Measurements from ENCODE around the gene PRUNE1. TPM values are rescaled to one million over a fixed set of nuclear protein-coding genes. Genes with fewer than 3 reads are reported as not detected.

PRUNE1 gene
- total and polyA plus RNA-seq, 2 donors from 2014 or later: 24.0 to 25.6 TPM

DNA sequence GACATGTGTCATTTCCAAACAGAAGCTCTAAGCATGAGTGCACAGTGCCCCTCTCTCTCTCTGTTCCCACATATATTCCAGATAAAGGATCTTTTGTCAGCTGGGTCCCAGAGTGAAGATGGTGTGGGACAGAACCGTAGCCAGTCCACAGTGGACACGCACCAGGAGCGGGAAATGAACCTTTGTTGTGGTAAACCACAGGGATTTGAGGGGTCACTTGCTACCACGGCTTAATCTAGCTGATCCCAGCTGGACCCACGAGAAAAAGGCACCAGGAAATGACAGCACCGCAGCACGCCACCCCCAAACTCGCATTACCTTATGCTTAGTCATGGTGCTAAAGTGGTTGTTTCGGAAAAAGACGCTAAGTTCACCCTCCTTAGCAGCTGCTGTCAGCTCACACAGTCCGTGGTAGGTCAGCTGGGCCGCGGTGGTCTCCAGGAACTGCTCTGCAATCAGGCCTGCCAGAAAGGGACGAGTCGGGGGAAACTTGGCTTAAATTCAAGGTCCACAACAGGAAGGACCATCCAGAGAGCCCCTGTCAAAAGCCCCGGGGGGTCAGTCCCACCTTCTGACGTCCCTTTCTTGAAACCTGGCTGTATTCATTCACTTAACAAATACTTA lies 9.1 kb upstream of the PRUNE1 start:
- Histone ChIP-seq H3K27me3 (ENCODE audit: control insufficient read depth, insufficient read depth, low read length) (no peaks in the 10 kb centered on the region), H3K4me1 (ENCODE audit: control insufficient read depth in 2 of 3, insufficient read depth in 2 of 3, low read depth in 1 of 3, low read length in 3 of 3) (peaks cover 4 to 23% (median 11%) of the 10 kb centered on the region in 3 donors), H3K4me3 (ENCODE audit: low read length in 3 of 3) (no peak overlapping the region), H3K27ac (ENCODE audit: low read depth in 2 of 2, low read length in 2 of 2) (no peak overlapping the region), H3K36me3 (ENCODE audit: control insufficient read depth in 2 of 3, insufficient read depth in 3 of 3, low read length in 3 of 3) (peaks cover 0 to 46% (median 18%) of the 10 kb centered on the region in 3 donors), H3K9ac (ENCODE audit: low read length in 3 of 3) (no peak overlapping the region), H3K9me3 (ENCODE audit: control insufficient read depth in 2 of 3, insufficient read depth in 1 of 3, low read length in 3 of 3) (no peaks in the 10 kb centered on the region)
- FAIRE-seq: no peak
- DNase-seq: no peak
- intact Hi-C loops (cut with DNase I): no loop called here
- no peak for TF ChIP-seq CTCF (IDR thresholded peaks at IDR 0.05; ENCODE audit: borderline replicate concordance, extremely low read depth, insufficient read depth)

DNA sequence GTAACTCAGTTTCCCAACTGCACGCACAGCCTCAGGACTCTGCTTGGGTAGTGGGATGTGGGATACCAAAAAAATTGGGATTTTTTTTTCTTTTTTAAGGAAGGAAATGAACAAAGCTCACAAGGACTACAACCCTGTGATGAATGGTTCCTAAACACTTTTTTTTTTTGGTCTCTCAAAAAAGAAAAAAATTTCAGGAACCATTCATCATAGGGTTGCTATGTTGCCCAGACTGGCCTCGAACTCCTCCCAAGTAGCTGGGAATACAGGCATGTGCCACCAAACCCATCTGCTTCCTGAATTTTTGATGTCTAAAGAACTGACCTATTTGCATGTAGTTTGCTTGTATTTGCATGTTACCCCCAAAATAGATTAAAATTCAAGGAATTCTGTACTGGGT lies 8.3 kb upstream of the PRUNE1 start:
- FAIRE-seq (no peak), DNase-seq (no peak)
- H3K4me1 ChIP-seq (ENCODE audit: control insufficient read depth in 2 of 3, insufficient read depth in 2 of 3, low read depth in 1 of 3, low read length in 3 of 3): peaks cover 4 to 23% (median 11%) of the 10 kb centered on the region in 3 donors
- no peaks in the 10 kb centered on the region for H3K9me3 ChIP-seq (ENCODE audit: control insufficient read depth in 2 of 3, insufficient read depth in 1 of 3, low read length in 3 of 3)
- no peak overlapping the region for H3K9ac ChIP-seq (ENCODE audit: low read length in 3 of 3)
- TF ChIP-seq CTCF (IDR thresholded peaks at IDR 0.05; ENCODE audit: borderline replicate concordance, extremely low read depth, insufficient read depth): no peak
- H3K27me3 ChIP-seq (ENCODE audit: control insufficient read depth, insufficient read depth, low read length): no peaks in the 10 kb centered on the region
- no peak overlapping the region for H3K27ac ChIP-seq (ENCODE audit: low read depth in 2 of 2, low read length in 2 of 2)
- no peak overlapping the region for H3K4me3 ChIP-seq (ENCODE audit: low read length in 3 of 3)
- intact Hi-C loops (cut with DNase I): no loop called here
- peaks cover 0 to 46% (median 18%) of the 10 kb centered on the region in 3 donors for H3K36me3 ChIP-seq (ENCODE audit: control insufficient read depth in 2 of 3, insufficient read depth in 3 of 3, low read length in 3 of 3)

GRCh38 chr1:151000408-151000807 lies 7.8 kb upstream of the PRUNE1 start:
- peaks cover 4 to 23% (median 11%) of the 10 kb centered on the region in 3 donors for H3K4me1 ChIP-seq (ENCODE audit: control insufficient read depth in 2 of 3, insufficient read depth in 2 of 3, low read depth in 1 of 3, low read length in 3 of 3)
- no peaks in the 10 kb centered on the region for H3K27me3 ChIP-seq (ENCODE audit: control insufficient read depth, insufficient read depth, low read length)
- intact Hi-C loops (cut with DNase I): no loop called here
- H3K36me3 ChIP-seq (ENCODE audit: control insufficient read depth in 2 of 3, insufficient read depth in 3 of 3, low read length in 3 of 3): peaks cover 0 to 42% (median 18%) of the 10 kb centered on the region in 3 donors
- H3K9ac ChIP-seq (ENCODE audit: low read length in 3 of 3): no peak overlapping the region
- no peak for DNase-seq
- no peak overlapping the region for H3K27ac ChIP-seq (ENCODE audit: low read depth in 2 of 2, low read length in 2 of 2)
- no peak overlapping the region for H3K4me3 ChIP-seq (ENCODE audit: low read length in 3 of 3)
- FAIRE-seq: no peak
- H3K9me3 ChIP-seq (ENCODE audit: control insufficient read depth in 2 of 3, insufficient read depth in 1 of 3, low read length in 3 of 3): no peaks in the 10 kb centered on the region
- TF ChIP-seq CTCF (IDR thresholded peaks at IDR 0.05; ENCODE audit: borderline replicate concordance, extremely low read depth, insufficient read depth): no peak
